NCI-H1048 (cell line): ENCODE data around the gene HOXD9.

Experiments used
- DNase-seq: peaks from one replicate; lab custom pipeline; 2025; lab: John Stamatoyannopoulos, UW

Gene HOXD9

DNA sequence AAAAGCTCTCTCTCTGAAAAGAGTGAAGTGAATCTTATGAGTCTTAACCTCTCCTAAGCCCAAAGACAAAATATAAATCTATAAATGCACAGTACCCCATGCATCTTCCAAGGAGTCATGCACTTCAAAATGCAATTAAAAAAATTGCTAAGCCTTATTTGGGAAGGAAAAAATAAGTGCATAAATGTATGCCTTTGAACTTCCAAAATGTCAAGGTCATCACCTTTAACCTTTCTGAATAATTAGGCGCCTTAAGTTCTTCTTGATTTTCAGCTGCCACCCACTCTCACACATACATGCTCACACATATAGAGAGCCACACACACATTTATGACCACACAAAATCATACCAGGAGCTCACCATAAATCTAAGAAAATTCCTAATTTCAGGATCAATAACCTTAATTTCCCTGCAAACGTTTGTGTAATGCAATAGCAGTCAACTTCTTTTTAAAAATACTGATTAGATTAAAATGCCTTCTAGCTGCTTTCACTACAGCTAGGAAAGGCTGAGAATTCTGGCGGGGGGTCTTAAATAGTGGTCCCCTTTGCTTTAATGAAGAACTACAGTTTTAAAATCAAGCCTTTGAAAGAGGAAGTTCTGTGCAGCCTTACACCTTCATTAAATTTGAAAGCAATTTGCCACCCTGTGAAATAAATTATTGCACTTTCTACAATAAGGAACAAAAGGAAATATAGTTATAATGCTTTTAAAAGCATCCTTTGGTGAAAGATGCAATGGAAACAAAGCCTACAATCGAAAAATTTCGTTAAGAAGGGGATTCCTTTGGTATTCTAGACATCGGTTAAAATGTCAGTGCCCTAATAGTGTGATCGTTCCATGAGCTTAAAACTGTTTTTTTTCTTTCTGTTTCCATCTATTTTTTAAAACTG, 11.9 kb upstream of the HOXD9 start:
- no peak for DNase-seq

DNA sequence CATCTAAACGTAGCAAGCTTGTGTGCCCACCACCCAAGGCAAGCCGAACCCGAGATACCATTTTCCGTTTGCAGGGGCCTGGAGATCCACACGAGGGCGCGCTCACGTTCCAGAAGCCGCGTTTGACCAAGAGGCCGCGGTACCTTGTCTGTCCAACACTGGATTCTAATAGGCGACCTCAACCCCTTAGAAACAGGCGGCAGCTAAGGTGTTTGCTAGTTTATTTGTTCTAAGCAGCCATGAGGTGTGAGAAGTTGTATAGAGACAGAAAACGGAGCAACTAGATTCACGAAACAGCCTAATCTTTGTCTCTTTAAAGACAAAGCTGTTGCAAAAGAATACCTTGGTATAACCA, 11.2 kb upstream of the HOXD9 start:
- DNase-seq = no peak

DNA sequence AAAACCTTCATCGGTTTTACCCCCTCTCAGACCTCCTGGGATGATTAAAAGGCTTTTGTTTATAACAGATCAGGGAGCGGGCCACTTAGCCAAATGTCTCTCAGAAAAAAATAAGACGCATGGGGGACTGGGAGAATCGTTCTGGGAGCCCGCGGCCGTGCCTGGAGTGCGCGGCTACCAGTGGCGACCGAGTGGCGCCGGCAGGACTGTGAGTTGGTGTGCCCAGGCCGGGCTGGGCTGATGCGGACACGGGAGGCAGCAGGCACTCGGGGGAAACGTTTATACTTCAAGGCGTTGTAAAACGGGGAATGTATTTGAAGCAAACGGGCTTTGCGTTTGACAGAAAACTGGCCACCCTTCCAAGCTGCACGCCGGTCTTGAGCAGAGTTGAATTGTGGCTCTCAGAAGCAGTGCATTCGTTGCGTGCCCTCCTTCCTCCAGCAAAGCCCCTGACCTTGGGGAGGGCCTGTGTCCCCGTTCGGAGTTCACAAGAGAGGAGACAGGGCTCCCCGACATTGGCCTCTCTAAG, 10.6 kb upstream of the HOXD9 start:
- no peak for DNase-seq

DNA sequence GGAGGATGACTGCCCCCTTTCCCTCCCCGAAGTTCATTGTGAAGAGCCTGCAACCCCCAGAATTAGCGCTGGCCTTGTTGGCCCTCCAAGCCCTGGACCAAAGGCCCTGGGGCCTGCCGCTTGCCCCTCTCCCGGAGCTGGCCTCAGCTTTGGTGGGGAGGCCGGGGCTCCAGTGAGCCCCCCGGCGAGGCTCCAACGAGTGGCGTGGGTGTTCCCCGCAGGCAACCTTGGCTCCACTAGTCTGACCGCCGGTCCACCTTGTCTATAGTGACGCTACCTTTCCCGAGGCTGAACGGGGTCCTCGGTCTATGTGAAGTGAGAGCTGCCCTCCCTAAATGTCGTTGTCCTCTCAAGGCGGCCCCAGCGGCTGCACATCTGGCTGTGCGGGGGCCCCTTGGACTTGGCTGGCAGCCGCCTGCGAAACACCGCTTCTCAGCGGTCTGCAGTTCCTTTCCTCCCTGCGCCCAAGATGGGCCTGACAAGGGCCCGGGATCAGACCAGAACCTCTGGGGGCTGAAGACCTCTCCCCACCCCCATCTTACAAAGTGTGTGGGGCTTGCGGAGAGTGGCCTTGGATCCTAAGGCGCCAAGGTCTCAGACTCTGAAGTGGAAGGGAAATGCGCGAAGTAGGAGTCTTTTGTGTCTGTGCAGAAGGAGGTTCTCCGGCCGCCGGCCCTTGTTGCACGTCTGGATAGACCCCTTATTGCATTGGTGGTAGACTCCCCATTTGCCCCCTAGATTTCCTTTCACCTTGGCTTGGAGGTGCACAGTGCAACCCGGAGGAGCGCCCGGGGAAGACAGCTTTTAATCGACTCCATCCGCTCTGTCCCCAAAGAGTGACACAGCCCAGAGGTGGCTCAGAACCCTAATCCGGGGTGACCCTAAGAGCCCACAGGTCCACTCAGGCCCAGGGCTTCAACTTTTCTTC, 9.9 kb upstream of the HOXD9 start:
- no peak for DNase-seq

DNA sequence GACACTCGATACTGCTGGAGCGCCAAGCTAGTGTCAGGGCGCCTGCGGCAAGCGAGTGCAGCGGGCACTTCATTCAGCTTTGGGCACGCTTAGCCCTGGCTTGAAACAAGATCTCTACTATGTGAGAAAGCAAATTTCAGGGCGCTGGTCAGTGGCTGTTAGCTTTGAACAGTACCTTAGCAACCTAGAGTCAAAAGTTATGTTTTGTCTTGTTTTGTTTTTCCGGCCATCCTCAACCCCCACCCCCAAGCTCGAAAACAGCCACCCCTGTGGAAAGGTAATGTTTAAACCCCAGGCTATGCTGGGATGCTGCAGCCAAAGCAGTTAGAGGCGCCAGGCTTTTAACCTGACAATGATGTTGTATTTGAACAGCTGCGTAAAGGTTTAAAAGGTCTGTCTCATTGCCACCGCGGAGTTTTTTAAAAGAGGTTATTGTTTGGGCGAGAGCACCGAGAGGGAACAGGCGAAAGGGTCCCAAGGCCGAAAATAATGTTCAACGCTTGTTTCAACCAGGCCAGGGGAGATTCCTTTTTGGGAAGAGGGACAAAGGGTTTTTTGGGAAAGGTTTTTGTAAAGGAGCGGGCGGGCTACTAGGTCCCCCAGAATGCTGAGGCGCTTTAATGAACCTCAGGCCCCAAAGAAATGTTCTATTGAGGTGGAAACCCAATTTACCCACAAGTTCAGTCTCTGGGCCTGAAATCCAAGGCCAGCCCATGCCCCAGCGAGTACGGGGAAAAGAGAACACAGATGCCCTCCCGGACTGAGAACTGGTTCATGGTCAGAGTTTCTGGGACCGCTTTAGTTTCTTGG, 8.2 kb upstream of the HOXD9 start:
- no peak for DNase-seq

DNA sequence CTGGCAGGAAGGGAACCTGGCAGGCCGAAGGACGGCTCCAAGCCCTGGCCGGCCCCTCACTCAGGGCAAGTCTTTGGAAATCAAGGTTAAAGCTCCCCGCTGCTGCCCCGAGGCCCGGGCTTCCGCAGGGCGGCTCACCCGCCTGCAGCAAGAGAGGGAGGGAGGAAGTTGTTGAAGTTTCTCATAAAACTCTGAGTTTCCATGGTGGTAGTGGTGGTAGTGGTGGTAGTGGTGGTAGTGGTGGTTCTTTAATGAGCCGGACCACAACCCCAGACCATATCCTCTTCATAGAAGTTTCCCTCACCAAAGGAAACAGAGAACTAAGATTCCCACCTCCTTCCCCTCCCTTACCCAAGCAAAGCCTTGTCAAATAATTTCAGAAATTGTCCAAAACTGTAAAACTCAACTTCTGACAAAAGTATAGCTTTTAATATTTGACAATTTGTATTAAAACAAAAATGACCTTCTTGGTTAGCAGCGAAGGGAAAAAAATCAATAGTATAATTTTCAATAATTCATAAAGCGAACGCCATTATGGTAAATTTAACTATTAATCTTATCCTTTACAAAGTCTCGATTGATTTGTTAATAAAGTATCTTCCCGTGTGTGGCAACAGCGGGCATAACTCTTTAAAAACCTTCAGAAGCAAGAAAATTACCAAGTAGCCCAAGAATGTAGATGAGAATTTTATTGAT, 7.4 kb upstream of the HOXD9 start:
- DNase-seq = no peak

DNA sequence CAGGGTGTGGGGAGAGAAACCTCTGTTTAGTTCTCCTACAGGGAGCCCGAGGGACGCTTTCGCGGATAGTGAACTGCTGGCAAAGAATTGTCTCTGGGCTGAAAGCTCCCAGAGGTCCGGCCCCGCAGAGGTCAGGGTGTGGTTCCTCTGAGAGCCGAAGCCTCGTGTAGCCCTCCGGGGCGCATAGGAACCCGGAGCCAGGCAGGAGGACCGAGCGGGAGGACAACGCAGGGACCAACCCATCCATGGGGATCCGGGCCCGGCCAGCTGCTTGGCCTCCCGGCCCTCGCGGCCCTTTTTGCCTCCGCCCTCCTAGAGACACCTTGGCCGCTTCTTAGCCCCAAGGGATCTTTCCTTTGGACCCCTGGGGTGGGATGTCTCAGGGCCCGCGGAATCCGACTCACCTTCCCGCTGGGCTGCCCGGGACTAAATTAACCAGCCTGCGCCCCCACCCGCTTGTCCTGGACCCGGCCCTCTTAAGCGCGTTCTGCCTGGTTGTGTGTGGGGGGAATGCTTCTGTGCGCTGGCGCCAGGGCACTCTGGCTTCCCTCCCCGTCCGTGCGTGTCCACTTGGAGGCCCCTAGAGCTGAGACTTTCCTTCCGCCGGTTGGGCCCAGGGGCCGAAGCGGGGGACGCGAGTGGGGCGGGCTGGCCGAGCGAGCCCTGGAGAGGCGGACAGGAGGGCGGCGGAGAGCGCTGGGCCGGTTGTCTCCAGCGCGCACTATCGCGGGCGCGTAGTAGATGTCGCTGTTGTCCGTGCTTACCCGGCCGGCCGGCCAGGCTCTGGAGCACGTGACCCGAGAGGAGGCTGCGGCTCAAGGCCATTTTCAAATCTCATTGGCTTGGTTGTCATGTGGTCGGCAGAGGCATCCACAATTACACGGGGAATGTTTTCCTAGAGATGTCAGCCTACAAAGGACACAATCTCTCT, 6.4 kb upstream of the HOXD9 start, which contains the start of gene HOXD10:
TSS of gene HOXD10 (plus strand) at position 896 of the 931 bp plus-strand sequence. CDS start 56 bp downstream, outside the sequence.
- DNase-seq = no peak

DNA sequence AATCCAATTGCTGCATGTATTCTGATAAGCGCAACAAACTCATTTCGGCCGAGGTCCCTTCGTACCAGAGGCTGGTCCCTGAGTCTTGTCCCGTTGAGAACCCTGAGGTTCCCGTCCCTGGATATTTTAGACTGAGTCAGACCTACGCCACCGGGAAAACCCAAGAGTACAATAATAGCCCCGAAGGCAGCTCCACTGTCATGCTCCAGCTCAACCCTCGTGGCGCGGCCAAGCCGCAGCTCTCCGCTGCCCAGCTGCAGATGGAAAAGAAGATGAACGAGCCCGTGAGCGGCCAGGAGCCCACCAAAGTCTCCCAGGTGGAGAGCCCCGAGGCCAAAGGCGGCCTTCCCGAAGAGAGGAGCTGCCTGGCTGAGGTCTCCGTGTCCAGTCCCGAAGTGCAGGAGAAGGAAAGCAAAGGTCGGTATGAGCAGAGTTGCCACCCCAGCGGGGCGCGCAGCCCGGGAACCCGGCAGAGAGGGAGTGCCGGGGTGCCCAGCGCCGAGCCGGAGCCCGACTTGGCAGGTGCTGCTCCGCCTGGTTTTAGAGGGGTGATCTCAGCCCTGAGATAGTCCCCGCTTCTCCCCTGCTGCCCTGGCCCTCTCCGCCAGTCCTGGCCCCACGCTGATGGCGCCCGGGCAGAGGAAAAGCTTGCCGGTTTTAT, 5.2 kb upstream of the HOXD9 start:
- no peak for DNase-seq

DNA sequence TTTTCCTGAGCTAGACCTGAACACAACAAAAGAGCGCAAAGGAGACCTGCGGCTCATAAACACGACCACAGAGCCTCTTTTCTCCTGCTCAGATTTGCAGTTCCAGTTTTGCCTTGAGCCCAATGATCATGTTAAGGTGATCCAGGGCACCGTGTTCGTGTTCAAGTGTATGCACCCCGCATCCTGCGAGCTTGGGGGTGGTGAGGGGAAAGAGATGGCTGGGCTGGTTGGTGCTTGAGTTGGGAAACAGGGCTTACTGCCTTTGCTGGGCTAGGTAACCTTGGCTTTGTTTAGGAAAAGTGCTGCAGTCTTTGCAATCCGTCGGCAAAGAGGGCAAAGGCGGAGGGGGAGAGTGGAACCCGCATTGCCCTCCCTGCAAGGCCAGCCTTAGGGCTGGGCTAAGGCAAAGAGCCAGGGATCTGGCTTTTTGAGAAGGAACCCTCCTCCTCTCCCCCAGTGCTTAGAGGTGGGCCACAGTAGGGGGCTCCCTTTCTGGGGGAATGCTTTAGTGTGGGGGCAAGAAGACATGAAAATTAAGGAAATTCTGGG, 4.6 kb upstream of the HOXD9 start:
- no peak for DNase-seq

DNA sequence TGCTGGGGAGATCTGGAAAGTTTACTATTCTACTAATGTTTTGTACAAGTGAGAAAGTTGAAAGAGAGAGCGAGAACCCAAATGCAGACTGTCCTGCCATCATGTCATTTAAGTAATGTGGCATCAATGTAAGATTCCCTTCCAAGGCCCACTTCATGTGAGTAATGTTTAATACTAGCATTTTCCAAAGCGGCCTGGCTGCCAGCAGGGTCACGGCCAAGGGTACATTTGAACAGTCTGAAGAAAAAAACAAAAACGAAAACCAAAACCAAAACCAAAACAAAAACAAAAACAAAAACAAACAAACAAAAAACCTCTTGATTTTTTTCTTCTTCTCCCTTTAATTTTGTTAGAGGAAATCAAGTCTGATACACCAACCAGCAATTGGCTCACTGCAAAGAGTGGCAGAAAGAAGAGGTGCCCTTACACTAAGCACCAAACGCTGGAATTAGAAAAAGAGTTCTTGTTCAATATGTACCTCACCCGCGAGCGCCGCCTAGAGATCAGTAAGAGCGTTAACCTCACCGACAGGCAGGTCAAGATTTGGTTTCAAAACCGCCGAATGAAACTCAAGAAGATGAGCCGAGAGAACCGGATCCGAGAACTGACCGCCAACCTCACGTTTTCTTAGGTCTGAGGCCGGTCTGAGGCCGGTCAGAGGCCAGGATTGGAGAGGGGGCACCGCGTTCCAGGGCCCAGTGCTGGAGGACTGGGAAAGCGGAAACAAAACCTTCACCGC, 3.7 kb upstream of the HOXD9 start:
- DNase-seq = peak; percentile 60

DNA sequence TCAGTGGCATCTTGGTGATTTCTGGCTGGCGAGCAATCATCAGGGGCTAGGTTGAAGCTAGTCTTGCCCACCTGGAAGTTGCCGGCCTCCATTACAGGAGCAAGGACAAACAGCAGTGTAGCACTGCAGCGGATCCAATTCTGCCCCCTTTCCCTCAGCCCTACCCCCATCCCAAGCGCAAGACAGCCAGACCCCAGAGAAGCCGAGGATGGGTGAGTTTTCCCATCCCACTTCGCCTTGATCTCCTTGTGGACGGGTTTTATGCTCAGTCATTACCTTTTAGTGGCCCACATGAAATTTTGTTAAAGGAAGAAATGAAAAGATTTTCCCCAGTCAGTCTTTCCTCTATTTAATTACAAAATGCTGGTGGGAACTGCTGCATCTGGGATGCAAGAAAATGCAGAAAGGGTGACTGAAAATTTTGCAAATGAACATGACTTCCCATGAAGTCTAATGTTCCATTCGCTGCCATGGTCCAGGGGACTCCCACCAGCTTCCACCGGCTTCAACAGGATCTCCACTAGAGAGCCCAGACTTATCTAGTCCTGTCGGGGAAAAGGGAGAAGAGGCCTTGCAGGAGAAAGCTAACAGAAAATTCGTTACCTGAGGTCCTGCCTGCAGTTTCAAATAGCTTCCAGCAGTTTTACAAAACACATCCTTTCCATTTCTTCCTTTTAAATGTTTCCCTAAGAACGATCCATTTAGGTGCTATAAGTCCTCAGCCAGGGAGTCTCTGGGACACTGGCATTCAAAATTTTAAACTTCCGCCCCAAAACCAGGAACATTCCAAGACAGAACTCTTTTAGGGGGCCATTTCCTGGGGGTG, 1.9 kb upstream of the HOXD9 start:
- DNase-seq = no peak

DNA sequence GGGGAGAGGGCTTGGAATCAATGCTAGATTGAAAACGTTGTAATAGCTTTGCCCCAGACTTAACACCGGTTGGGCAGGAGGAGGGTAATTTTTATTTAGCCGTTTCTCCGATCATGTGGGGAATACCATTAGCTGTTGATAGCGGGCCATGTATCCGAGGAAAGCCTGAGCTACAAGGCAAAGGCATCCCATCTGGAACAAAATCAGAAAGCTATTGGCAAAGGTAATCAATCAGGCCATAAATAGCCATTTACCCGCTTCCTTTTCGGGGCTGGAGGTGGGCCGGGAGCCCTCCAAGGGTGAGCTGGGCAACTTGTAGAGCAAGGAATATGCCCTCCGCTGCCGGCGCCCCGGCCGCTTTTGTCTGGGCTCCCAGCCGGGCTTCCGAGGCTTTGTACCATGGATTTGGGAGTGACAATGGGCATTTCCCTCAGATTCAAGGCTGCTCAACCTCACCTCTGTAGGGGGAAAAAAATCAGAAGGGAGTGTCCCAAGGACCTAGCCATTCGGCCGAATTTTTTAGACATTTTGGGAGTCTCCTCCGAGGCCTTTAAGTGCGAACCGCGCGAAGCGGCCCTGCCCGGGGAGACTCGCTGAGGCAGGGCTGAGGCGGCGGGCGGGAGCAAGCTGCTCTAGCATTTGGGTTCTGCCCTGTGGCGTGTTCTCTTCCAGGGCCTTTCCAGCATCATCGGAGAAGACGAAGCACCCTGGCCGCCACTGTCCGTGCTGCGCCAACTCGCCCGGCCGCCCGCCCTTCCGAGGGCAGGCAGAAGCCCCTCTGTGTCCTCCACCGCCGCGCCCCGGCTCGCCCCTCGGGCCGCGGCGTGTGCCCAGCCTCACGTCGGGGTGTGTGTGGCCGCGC, 1.1 kb upstream of the HOXD9 start:
- no peak for DNase-seq

DNA sequence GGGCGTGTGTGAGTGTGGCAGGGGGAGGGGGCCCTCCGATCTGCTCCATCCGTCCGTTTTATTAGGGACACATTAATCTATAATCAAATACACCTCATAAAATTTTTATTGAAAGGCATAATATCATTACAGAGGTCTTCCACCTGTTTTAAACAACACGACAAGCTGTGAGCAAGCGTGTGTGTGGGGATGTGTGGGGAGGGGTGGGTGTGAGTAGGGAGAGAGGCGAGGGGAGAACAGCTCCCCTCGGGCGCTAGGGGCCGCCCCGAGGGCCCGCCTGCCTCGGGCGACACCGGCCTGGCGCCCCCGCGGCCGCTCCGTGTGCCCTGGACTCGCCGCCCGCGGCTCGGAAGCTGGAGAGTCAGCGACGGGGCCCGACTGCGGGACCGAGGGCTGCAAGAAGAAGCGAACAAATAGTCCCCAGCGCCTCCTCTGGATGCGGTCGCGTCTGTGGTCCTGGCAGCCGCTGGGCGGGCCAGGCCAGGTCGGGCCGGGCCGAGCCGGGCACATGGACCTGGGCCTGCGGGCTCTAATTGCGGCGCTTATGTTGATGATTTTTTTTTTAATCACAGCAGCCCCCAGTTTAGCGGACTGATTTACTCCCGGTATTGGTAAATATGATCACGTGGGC, 352 bp upstream of the HOXD9 start:
- no peak for DNase-seq

DNA sequence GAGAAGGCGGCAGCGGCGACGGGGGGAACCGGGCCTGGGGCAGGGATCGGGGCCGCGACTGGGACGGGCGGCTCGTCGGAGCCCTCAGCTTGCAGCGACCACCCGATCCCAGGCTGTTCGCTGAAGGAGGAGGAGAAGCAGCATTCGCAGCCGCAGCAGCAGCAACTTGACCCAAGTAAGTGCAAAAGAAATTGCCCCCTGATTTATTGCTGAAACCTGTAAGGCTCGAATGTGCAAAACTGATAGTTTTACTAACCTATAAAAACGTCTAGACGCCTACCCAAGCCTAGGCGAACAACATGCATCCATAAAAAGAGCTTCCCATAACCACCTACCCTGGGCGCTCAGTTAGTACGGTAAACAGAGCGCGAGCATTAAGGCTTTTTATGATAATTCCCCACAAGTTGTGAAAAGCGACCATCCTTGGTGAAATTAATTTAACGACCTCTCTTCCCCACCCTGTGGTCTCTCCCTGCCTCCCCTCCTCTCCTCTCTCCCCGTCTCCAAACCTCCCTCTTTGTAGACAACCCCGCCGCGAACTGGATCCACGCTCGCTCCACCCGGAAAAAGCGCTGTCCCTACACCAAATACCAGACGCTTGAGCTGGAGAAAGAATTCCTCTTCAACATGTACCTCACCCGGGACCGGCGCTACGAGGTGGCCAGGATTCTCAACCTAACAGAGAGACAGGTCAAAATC, 1.0 kb downstream of the HOXD9 start:
- no peak for DNase-seq

DNA sequence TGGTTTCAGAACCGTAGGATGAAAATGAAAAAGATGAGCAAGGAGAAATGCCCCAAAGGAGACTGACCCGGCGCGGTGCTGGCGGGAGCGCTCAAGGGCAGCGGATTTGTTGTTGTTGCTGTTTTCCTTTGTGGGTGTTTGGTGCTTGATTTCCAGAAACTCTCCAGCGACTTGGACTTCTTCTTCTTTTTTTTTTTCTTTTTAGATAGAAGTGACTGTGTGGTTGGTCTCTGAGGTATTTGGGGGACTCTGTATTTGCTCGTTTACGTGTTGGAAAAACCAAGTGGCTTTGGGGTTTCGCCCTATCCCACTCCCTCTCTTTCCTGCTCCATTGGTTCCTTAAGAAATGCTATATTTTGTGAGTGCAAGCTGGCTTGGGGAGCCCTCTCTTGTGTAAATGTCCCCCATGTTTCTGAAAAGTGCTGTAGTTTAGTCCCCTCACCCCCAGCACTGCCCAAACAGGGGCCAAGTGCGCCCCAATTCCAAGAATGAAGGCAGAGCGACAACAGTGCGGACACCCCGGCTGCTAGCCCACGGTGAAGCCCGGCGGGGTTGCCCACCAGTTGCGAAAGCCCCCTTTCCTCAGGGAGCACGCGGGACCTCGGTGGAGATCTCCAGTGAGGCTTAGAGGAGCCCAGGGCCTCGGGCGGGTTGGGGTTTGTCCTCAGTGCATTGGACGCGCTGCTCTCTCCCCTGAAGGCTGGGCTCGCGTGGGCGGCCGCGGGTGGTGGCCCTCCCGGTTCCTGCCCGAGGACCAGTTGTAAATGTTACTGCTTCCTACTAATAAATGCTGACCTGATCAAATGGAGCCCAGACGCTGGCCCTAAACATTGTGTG, 1.8 kb downstream of the HOXD9 start:
- no peak for DNase-seq
